WTC11 (cell line): ENCODE measurements around the gene IFRD2. TPM values are rescaled to one million over a fixed set of nuclear protein-coding genes. Genes with fewer than 3 reads are reported as not detected.
A peak's percentile ranks its signal among the peaks of the same experiment; 100 is the strongest.

Source experiments
- ATAC-seq: fragments of 200-7000 bp; cut with Tn5 transposase; 2 replicates; pipeline ENCODE4 v1.10.0; 2021; ENCODE audit warnings: mild to moderate bottlenecking, moderate library complexity
- CTCF ChIA-PET: fragments of 300-600 bp; sonication (Branson Sonifier 250); formaldehyde crosslinking; loops from one replicate; lab custom pipeline; 2021; ENCODE audit warnings: antibody characterized with exemption; lab: Charles Lee
- POLR2A ChIA-PET: fragments of 350-600 bp; sonication (Branson Sonifier 250); formaldehyde crosslinking; loops from one replicate; lab custom pipeline; 2021; ENCODE audit warnings: antibody characterized with exemption; lab: Charles Lee
- DNase-seq: peaks from one replicate; pipeline ENCODE4 v3.0.0; 2021; ENCODE audit warnings: low spot score
- H3K27ac Mint-ChIP-seq: 2 replicates; pipeline ENCODE4 v1.8.0; 2021; ENCODE audit warnings: mixed read lengths
- H3K27me3 Mint-ChIP-seq: 2 replicates; pipeline ENCODE4 v1.8.0; 2021; ENCODE audit warnings: low read depth, mild to moderate bottlenecking, moderate library complexity, mixed read lengths
- H3K36me3 Mint-ChIP-seq: 2 replicates; pipeline ENCODE4 v1.8.0; 2021; ENCODE audit warnings: mixed read lengths
- H3K4me1 Mint-ChIP-seq: 2 replicates; pipeline ENCODE4 v1.8.0; 2022; ENCODE audit warnings: mixed read lengths
- H3K4me3 Mint-ChIP-seq: 2 replicates; pipeline ENCODE4 v1.8.0; 2021; ENCODE audit warnings: mild to moderate bottlenecking, moderate library complexity, mixed read lengths
- H3K9me3 Mint-ChIP-seq: 2 replicates; pipeline ENCODE4 v1.8.0; 2021; ENCODE audit warnings: mixed read lengths
- CBFB ChIP-seq: sonication (generic); formaldehyde crosslinking; IDR thresholded peaks from 2 replicates; pipeline ENCODE4 v1.8.1; 2022; ENCODE audit warnings: mild to moderate bottlenecking, low read depth, missing genetic modification reagents
- E2F1 ChIP-seq: sonication (generic); formaldehyde crosslinking; IDR thresholded peaks from 2 replicates; pipeline ENCODE4 v1.8.0; 2022; ENCODE audit warnings: mild to moderate bottlenecking, missing genetic modification reagents
- E2F5 ChIP-seq: sonication (generic); formaldehyde crosslinking; IDR thresholded peaks from 2 replicates; pipeline ENCODE4 v1.8.1; 2022; ENCODE audit warnings: mild to moderate bottlenecking, moderate library complexity, missing genetic modification reagents
- ERG ChIP-seq: fragments of 250-450 bp; sonication (Bioruptor Pico); IDR thresholded peaks from 2 replicates; pipeline ENCODE4 v1.8.0; 2021; ENCODE audit warnings: mild to moderate bottlenecking
- ETV6 ChIP-seq: sonication (generic); formaldehyde crosslinking; IDR thresholded peaks from 2 replicates; pipeline ENCODE4 v1.8.1; 2022; ENCODE audit warnings: mild to moderate bottlenecking, missing genetic modification reagents
- HMGXB4 ChIP-seq: sonication (generic); formaldehyde crosslinking; IDR thresholded peaks from 2 replicates; pipeline ENCODE4 v1.8.1; 2023; ENCODE audit warnings: mild to moderate bottlenecking, moderate library complexity, missing genetic modification reagents
- USF2 ChIP-seq: sonication (generic); formaldehyde crosslinking; IDR thresholded peaks from 2 replicates; pipeline ENCODE4 v1.8.1; 2023; ENCODE audit warnings: mild to moderate bottlenecking, missing genetic modification reagents, moderate library complexity
- ZBTB43 ChIP-seq: sonication (generic); formaldehyde crosslinking; IDR thresholded peaks from 2 replicates; pipeline ENCODE4 v1.8.1; 2023; ENCODE audit warnings: mild to moderate bottlenecking, missing genetic modification reagents
- ZNF121 ChIP-seq: sonication (generic); formaldehyde crosslinking; IDR thresholded peaks from 2 replicates; pipeline ENCODE4 v1.8.0; 2023; ENCODE audit warnings: missing genetic modification reagents
- ZNF138 ChIP-seq: sonication (generic); formaldehyde crosslinking; conservative IDR thresholded peaks from 2 replicates; pipeline ENCODE4 v1.8.1; 2022; ENCODE audit warnings: mild to moderate bottlenecking, moderate library complexity, missing genetic modification reagents
- ZNF219 ChIP-seq: sonication (generic); formaldehyde crosslinking; IDR thresholded peaks from 2 replicates; pipeline ENCODE4 v1.8.0; 2023; ENCODE audit warnings: missing genetic modification reagents, mild to moderate bottlenecking, borderline replicate concordance
- ZNF425 ChIP-seq: fragments of 250-450 bp; sonication (Bioruptor Pico); conservative IDR thresholded peaks from 2 replicates; pipeline ENCODE4 v1.9.0; 2021; ENCODE audit warnings: mild to moderate bottlenecking
- ZNF512 ChIP-seq: sonication (generic); formaldehyde crosslinking; IDR thresholded peaks from 2 replicates; pipeline ENCODE4 v1.8.1; 2022; ENCODE audit warnings: missing genetic modification reagents, borderline replicate concordance
- ZNF532 ChIP-seq: fragments of 250-450 bp; sonication (Bioruptor Pico); IDR thresholded peaks from 2 replicates; pipeline ENCODE4 v1.9.0; 2021; ENCODE audit warnings: mild to moderate bottlenecking, borderline replicate concordance
- total RNA-seq: library from RNA; stranded (reverse); gene quantifications from 3 replicates; pipeline ENCODE4 v1.2.3, GENCODE V29; 2021

Gene IFRD2
- total RNA-seq, 1 experiment from 2014 or later, result 92.0 TPM

GRCh38 chr3:50241163-50241562, 51.1 kb downstream of the IFRD2 start (continued):
- no peak for TF ChIP-seq ZNF121
- TF ChIP-seq E2F1 (CRISPR knock-in tag), result no peak
- TF ChIP-seq E2F5 (CRISPR knock-in tag), result 0 out of 2 replicates have a peak, but pooled peaks have one; percentile 28
- no peak for TF ChIP-seq ZNF425
- TF ChIP-seq ZNF138 (CRISPR knock-in tag), result no peak
- TF ChIP-seq ZNF532 (CRISPR knock-in tag), result no peak
- 0 out of 2 replicates have a peak, but pooled peaks have one; percentile 65 for TF ChIP-seq ETV6 (CRISPR knock-in tag)
- no peak for TF ChIP-seq ZNF512 (CRISPR knock-in tag)
- TF ChIP-seq CBFB (CRISPR knock-in tag), result 0 out of 2 replicates have a peak, but pooled peaks have one; percentile 52
- TF ChIP-seq, all 79 proteins: peak for 8

GRCh38 chr3:50239649-50240048, 52.6 kb downstream of the IFRD2 start:
- CTCF ChIA-PET, result interaction anchor here (0.7 to 6.4 kb wide), 7 partner anchors 13 to 372 kb away, joined by 3 to 88 read pairs (median 10); partner anchors contain the start of gene CISH
- POLR2A ChIA-PET, result interaction anchor here (2.5 kb wide), 1 partner anchor 13 kb away, joined by 22 read pairs; no protein-coding TSS in a partner anchor
- no peak for ATAC-seq
- H3K4me3 Mint-ChIP-seq, result peak overlapping the region; percentile 46
- H3K4me1 Mint-ChIP-seq, result peaks cover 76% of the 10 kb centered on the region
- no peaks in the 10 kb centered on the region for H3K9me3 Mint-ChIP-seq
- H3K27me3 Mint-ChIP-seq, result no peaks in the 10 kb centered on the region
- no peak for DNase-seq
- H3K27ac Mint-ChIP-seq, result peak overlapping the region; percentile 92
- H3K36me3 Mint-ChIP-seq, result peaks cover 2% of the 10 kb centered on the region; the same call in 1 of the 2 replicates
- TF ChIP-seq ZNF512 (CRISPR knock-in tag) (no peak), ZNF219 (CRISPR knock-in tag) (no peak), HMGXB4 (CRISPR knock-in tag) (no peak), USF2 (CRISPR knock-in tag) (no peak), ERG (CRISPR knock-in tag) (no peak), ZBTB43 (CRISPR knock-in tag) (no peak)
